ENCODE data around the gene NUB1.

Gene NUB1

GRCh38 chr7:151402029-151402835 is 60.6 kb downstream of the NUB1 start:
- no peak for DNase-seq (ENCODE audit: extremely low read depth in 1 of 2, low read depth in 1 of 2)

GRCh38 chr7:151403764-151404163 is 62.2 kb downstream of the NUB1 start:
- DNase-seq (ENCODE audit: extremely low read depth in 1 of 2, low read depth in 1 of 2) = no peak

GRCh38 chr7:151404216-151405011 is 62.8 kb downstream of the NUB1 start:
- DNase-seq (ENCODE audit: extremely low read depth in 1 of 2, low read depth in 1 of 2) = no peak

DNA sequence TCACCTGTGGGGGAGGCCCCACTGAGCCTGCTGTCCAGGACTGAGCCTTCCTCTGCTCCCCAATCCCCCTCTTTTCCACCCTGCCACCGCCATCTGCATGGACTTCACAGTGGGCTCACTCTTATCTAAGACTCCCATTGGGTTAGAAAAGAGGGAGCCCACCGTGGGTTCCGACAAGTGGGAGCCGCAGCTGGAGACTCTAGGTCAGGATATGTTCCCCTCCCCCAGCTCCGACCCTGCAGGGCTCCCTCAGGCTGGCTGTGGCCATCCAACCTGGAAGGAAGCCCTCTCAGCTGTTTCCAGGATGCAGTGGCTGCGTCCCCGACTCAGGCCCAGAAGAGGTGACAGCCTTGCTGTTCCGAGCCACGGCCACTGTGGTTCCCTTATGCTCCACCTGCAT is 63.4 kb downstream of the NUB1 start:
- no peak for DNase-seq (ENCODE audit: extremely low read depth in 1 of 2, low read depth in 1 of 2)

DNA sequence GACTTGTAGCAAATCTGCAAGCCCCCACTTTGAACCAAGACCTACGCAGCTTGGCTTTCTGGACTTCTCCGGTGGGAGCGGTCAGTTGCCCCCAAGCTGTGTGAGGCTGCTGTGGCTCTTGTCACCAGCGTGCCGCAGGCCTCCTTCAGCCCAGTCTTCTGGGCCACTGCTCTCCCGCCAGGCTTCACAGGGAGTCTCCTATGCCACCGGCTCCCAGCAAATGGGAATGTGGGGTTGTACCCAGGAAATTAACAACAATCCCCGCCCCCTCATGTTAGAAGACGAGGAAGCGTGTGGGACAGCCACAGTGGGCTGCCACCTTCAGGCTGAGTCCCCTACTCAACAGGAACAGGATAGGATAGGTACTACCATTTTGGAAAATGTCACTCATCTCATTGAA is 64.0 kb downstream of the NUB1 start:
- no peak for DNase-seq (ENCODE audit: extremely low read depth in 1 of 2, low read depth in 1 of 2)

DNA sequence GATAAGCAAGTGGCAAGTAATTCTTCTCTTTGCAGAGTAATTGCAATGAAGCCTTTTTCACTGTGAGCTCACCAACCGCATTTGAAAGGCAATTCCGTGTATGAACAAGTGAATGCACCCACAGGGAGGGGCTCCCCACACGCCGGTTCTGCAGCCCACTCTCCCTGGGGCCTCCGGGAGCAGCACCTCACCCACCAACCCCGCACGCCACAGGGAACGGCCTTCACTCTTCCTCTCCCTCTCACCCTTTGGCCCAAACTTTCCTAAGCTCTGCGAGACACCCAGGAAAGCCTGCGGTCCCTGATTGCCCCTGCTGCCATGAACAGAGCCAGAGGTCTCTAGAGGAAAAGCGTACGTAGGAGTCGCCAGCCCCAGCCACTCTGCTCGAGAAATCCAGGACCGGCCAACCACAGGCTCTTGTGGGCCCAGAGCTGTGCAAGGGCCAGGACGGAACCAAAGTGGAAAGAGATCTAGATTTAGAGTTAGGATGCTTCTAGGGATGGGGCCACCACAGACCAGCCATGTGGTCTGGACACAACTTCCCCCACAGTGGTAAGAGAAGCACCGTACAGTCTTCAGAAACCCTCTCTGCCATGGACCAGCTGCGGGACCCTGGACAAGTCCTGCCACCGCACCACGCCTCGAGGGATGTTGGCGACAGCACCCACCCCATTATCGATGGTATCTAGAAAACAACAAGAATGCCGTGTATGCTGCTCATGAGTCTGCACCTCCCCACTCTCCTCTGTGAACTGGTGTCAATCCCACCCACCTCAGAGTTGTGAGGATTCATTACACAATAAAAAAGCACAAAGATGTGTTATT is 64.7 kb downstream of the NUB1 start:
- no peak for DNase-seq (ENCODE audit: extremely low read depth in 1 of 2, low read depth in 1 of 2)

GRCh38 chr7:151406886-151407583 is 65.4 kb downstream of the NUB1 start:
- DNase-seq (ENCODE audit: extremely low read depth in 1 of 2, low read depth in 1 of 2) = no peak

GRCh38 chr7:151408498-151408838 is 66.9 kb downstream of the NUB1 start:
- DNase-seq (ENCODE audit: extremely low read depth in 1 of 2, low read depth in 1 of 2) = no peak

DNA sequence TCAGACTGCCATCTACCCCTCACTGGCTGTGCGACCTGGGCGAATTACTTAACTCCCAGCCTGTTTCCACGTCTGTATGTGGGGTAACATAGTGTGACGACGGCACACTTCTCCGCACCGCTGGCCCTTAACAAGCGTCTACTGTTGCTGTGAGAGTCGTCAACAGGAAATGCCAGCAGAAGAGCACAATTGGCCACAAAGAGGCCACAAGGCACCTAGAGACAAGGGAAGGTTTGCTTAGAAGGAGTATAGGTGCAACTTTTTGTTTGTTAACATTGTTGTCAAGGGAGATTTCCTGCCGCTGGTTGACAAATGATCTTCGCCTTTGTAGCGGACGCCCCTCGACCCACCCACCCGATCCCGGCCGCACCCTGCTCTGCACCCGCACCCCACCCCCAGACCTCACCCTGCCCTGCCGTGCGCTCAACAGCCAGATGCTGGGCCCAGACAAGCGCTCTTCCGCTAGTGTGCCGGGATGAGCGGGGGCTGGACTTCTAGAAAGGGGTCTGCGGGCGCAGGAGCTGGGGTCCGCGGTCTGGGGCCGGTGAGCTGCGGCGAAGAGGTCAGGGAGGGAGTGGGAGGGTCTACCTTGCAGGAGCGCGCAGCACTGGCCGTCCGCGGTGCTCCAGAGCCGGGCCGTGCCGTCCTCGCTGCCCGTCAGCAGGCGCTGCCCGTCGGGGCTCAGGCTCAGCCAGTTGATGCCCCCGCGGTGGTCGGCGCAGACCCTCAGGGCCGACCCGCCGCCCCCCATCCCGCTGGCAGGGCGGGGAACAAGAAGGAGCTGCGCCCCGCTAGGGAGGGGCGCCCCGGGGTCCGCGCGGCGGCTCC is 67.4 kb downstream of the NUB1 start:
- DNase-seq (ENCODE audit: extremely low read depth in 1 of 2, low read depth in 1 of 2) = no peak

DNA sequence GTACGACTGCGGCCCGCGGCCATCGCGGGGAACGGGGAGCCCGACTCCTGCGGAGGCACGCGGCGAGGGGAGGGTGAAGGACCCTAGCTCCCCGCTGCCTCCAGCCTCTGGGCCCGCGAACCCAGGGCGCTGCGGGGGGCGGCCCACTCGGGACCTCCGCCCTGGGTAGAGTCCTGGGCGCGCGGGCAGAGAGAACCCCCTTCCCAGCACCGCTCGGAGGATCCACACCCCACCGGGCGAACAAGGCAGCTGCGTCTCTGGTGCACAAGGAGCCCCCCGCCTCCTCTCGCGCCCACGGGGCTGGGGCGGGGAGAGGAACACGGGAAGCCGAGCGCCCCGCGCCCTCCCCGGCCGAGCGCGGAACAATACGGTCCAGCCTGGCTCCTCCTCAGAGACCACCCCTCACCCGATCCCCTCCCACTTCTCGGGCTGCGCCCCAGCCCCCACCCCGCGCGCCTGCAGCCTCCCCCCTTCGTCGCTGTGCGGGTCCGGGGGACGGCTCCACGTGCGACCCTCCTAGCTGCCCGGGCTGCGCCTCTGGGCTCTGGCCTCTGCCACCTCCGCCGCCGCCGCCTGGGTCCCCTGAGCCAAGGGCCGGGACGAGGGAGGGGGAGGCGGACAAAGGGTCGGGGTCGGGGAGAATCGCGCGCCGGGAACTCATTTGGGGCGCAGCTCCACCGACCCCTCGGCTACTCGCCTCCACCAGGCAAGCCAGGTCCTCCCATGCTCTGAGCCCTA is 68.2 kb downstream of the NUB1 start, which contains the start of gene WDR86:
Gene WDR86 (minus strand): TSS at position 372 of the 738 bp plus-strand sequence. CDS start 449 bp downstream, outside the sequence.
- no peak for DNase-seq (ENCODE audit: extremely low read depth in 1 of 2, low read depth in 1 of 2)

GRCh38 chr7:151410405-151411390 is 69.1 kb downstream of the NUB1 start:
- DNase-seq (ENCODE audit: extremely low read depth in 1 of 2, low read depth in 1 of 2) = no peak

DNA sequence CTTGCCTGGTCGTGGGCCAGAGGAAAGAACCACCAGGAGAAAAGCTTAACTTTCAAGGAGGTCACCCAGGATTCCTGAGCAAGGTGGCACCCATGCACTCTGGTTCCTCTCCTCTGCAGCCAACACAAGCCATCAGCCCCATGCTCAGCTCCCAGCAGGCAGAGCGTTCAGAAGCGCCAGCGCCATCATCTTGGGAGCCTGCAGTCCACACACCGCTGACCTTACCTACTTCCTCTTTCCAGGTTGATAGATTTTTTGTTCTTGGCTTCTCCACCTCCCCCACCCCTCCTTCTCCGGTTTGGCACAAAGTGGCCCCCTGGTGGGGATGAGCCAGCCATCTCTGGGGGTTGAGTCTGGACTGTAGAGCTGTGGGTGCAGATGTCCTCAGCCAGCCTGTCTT is 69.9 kb downstream of the NUB1 start:
- no peak for DNase-seq (ENCODE audit: extremely low read depth in 1 of 2, low read depth in 1 of 2)

GRCh38 chr7:151412318-151412717 is 70.7 kb downstream of the NUB1 start:
- DNase-seq (ENCODE audit: extremely low read depth in 1 of 2, low read depth in 1 of 2) = no peak

DNA sequence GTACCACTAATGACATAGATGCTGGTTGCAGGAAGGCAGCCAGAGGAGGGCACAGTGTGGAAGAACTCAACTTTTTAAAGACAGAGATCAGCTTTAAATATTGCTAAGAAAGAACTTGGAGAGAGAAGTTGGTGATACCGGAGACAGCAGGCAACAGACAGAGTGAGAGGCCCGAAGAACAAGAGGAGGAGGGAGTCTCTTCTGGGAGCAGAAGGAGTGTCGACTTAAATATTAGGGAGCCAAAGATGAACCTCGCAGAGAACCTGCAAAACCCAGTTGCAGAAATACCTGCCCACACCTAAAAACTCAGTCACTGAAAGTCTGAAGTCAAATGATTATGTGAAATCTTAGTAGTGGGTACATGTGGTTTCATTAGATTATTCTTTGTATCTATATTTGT is 71.6 kb downstream of the NUB1 start:
- no peak for DNase-seq (ENCODE audit: extremely low read depth in 1 of 2, low read depth in 1 of 2)

DNA sequence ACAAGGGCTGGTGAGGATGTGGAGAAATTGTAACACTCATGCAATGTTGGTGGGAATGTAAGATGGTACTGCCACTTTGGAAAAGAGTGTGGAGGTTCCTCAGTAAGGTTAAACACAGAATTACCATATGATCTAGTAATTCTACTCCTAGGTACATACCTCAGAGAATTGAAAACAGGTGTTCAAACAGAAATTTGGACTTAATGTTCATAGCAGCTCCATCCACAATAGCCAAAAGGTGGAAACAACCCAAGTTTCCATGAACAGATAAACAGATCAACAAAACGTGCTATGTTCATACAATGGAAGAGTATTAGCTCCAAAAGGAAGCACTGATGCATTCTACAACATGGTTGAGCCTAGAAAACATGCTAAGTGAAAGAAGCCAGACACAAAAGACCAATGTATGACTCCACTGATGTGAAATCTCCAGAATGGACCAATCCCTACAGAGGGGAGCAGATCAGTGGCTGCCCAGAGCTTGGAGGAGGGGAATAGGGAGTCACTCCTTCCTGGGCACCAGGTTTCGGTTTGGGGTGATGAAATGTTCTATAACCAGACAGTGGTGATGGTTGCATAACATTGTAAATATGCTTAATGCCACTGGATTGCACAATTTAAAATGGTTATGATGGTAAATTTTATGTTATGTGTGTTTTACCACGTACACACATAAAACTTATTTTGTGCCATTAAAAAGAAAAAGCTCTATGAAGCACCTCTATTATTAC is 73.9 kb downstream of the NUB1 start:
- DNase-seq (ENCODE audit: extremely low read depth in 1 of 2, low read depth in 1 of 2) = no peak

- DNase-seq (ENCODE audit: extremely low read depth in 1 of 2, low read depth in 1 of 2) = no peak
Observed at GRCh38 chr7:151416112-151416940, 74.7 kb downstream of the NUB1 start.

- DNase-seq (ENCODE audit: extremely low read depth in 1 of 2, low read depth in 1 of 2) = no peak
Observed at GRCh38 chr7:151416941-151417315, 75.3 kb downstream of the NUB1 start.

Measured in stimulated activated CD8-positive, alpha-beta memory T cell treated with anti-CD3 and anti-CD28 coated beads, Interleukin-7, amount 100 ng/mL, for 48 hours (primary cell).